Lower leg skin (tissue), 4 donors: ENCODE data around the gene SEC24D. TPM values are rescaled to one million over a fixed set of nuclear protein-coding genes. Genes with fewer than 3 reads are reported as not detected.

Experiments used
- DNase-seq, 2 donors: peaks; one replicate each; pipeline ENCODE4 v3.0.0-alpha.2; 2019; ENCODE audit warnings: low spot score in 2 of 2
- H3K4me3 ChIP-seq: fragments of 200-600 bp; sonication (generic); 2 replicates; pipeline ENCODE4 v1.5.1; 2017; ENCODE audit warnings: mild to moderate bottlenecking, low read depth; ENCODE audit not compliant: poor library complexity, severe bottlenecking
- CTCF ChIP-seq, 3 donors: fragments of 450-650 bp; IDR thresholded peaks; one replicate each; pipeline ENCODE4 v1.5.1; 2016; ENCODE audit warnings: antibody characterized with exemption in 3 of 3, mild to moderate bottlenecking in 3 of 3, moderate library complexity in 2 of 3
- POLR2A ChIP-seq, 2 donors: fragments of 450-650 bp; IDR thresholded peaks; one replicate each; pipeline ENCODE4 v1.6.1; 2016 to 2017; ENCODE audit warnings: antibody characterized with exemption in 2 of 2, mild to moderate bottlenecking in 1 of 2, moderate library complexity in 1 of 2
- WGBS, 2 donors: methylation state at CpG; one replicate each; pipeline ENCODE4 v1.1.5; 2018; 5-methylcytosine and 5-hydroxymethylcytosine counted together
- intact Hi-C: fragments of 100-400 bp; cut with DNase I; formaldehyde crosslinking; loops from one replicate; pipeline ENCODE4 v1.15.0; 2023; ENCODE audit warnings: low total_unique reads
- total RNA-seq, 4 donors: library from RNA; depleted of rRNA; stranded (reverse); fragments of >200 nt; gene quantifications; one replicate each; pipeline ENCODE4 v1.1.0, GENCODE V29; 2016

SEC24D gene
- total RNA-seq, 4 donors from 2014 or later = 8.0 to 14.8 (median 12.9) TPM

GRCh38 chr4:118680808-118681207, 155.1 kb downstream of the SEC24D start:
- intact Hi-C loops = no loop called here
- WGBS, 2 donors = 48 to 59% methylated on average over 1 of the region's 1 CpG
- no peak overlapping the region for H3K4me3 ChIP-seq
- no peak for DNase-seq
- TF ChIP-seq POLR2A (IDR thresholded peaks at IDR 0.05) (no peak), CTCF (IDR thresholded peaks at IDR 0.05) (no peak)

GRCh38 chr4:118676128-118676527, 159.8 kb downstream of the SEC24D start:
- DNase-seq = no peak
- no peak overlapping the region for H3K4me3 ChIP-seq
- no peak for TF ChIP-seq POLR2A (IDR thresholded peaks at IDR 0.05)
- TF ChIP-seq CTCF (IDR thresholded peaks at IDR 0.05) = no peak
- WGBS, 2 donors = 63 to 78% methylated on average over 2 of the region's 2 CpGs
- intact Hi-C loops = no loop called here

Other genes starting within 250 kb of the SEC24D start
- 10 to 100 TPM; 24.0 to 48.8 (median 47.9) TPM for gene METTL14, start 150.7 kb downstream of the SEC24D start, total RNA-seq
- gene SYNPO2, start 52.7 kb upstream of the SEC24D start, total RNA-seq = 10 to 100 TPM; 13.3 to 38.5 (median 16.1) TPM